DMS 273 (cell line): ENCODE results near the gene KIF6.
A peak's percentile ranks its signal among the peaks of the same experiment; 100 is the strongest.

Source experiments
- DNase-seq: peaks from one replicate; lab custom pipeline; 2025; ENCODE audit not compliant: unreplicated experiment; lab: John Stamatoyannopoulos, UW

The KIF6 gene, protein sequence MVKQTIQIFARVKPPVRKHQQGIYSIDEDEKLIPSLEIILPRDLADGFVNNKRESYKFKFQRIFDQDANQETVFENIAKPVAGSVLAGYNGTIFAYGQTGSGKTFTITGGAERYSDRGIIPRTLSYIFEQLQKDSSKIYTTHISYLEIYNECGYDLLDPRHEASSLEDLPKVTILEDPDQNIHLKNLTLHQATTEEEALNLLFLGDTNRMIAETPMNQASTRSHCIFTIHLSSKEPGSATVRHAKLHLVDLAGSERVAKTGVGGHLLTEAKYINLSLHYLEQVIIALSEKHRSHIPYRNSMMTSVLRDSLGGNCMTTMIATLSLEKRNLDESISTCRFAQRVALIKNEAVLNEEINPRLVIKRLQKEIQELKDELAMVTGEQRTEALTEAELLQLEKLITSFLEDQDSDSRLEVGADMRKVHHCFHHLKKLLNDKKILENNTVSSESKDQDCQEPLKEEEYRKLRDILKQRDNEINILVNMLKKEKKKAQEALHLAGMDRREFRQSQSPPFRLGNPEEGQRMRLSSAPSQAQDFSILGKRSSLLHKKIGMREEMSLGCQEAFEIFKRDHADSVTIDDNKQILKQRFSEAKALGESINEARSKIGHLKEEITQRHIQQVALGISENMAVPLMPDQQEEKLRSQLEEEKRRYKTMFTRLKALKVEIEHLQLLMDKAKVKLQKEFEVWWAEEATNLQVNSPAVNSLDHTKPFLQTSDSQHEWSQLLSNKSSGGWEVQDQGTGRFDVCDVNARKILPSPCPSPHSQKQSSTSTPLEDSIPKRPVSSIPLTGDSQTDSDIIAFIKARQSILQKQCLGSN

DNA sequence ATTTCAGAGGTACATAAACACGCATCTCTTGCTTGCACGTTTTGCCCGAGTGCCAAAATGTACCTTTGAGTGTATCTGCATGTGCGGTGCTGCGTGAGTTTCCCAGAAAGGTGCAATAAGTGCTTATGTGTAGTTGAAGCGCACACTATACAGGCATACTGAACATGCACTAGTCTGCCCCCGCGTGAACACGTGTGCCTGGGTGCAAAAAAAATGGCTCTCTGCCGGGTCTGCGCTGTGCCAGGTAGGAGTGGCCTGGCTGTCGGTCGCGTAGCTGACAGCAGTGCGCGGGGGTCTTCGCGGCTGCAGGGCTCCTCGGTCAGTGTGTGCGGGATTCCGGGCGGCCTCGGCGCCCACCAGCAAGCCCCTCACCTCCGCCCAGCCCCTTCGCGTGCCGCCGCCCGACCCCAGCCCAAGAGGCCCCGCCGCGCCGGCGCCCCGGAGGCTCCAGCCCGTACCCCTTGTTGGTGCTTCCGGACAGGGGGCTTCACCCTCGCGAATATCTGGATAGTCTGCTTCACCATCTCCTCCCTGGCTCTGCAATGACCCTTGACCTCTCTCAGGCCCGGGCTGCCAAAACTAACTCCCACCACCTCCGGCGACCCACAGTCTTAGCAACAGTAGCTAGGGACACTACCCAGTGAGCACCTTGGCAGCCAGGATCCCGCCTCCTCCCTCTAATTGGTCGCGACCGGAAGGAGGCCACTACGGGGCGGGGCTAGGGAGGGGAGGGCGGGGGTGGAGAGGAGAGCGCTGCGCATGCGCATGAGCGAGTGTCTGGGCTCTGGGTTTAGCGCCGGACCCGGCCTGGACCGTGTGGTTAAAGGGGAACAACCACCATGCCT lies at the start of gene KIF6:
Gene KIF6 (minus strand): TSS at position 622 of the 845 bp plus-strand sequence. CDS start 98 bp downstream, at position 524.
- peak; percentile 97 for DNase-seq

DNA sequence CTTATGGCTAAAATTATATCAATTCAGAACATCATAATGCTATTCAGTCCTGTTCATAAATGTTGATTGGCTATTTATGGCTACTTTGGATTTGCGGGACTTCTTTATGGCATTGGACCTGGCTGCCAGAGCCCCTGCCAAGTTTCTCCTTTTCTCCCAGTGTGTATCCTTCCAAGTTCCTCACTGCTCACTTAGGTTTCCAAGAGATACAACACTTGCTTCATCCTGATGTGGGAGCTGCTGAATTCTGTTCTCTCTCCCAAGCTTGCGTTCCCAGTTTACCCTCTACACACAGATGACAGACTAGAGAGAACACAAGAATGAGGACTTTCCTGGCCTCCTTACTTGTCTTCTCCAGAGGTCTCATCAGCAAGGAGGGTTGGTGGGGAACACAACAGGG lies 48.6 kb upstream of the KIF6 start:
- DNase-seq: no peak

DNA sequence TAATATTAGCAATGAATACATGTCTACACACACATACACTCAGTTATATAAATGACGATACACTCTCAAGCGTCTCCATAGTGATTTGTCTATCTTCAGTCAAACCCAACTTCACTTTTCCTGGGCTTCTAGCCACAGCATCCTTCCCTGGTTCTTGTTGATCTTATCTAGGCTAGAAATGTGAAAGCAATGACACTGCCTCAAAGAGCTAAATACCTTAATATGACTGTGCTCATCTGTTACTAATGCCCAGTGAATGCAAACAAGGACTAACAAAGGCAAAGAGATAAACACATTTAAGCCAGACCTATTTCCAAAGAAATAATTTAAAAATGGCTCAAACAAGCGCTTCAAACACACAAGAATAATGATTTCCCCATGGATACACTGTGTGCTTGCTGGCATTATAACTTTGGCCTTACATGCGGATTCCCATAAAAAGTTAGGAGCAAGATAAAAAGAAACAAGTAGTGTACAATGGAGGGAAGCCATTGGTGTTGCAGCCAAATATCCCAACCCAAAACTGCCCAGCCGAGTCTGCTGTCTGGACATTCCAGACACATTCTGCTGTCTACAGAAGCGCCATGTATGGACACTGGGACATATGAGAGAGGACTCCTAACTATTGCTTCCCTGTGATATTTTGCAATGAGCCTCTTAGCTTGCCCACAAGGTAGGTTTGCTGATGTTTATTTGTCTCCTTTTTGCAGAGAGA lies 47.5 kb upstream of the KIF6 start:
- no peak for DNase-seq

- peak; percentile 56 for DNase-seq
These were observed 45.2 kb upstream of the KIF6 start for GRCh38 chr6:39770446-39770845.

GRCh38 chr6:39769012-39769411 lies 43.8 kb upstream of the KIF6 start:
- DNase-seq: no peak

- DNase-seq: no peak
These were observed 40.4 kb upstream of the KIF6 start for GRCh38 chr6:39765508-39766065.

GRCh38 chr6:39760226-39760952 lies 35.2 kb upstream of the KIF6 start:
- no peak for DNase-seq

GRCh38 chr6:39758905-39759605 lies 33.8 kb upstream of the KIF6 start:
- no peak for DNase-seq

GRCh38 chr6:39756582-39756981 lies 31.4 kb upstream of the KIF6 start:
- no peak for DNase-seq

GRCh38 chr6:39755231-39755630 lies 30.0 kb upstream of the KIF6 start:
- DNase-seq: no peak

DNA sequence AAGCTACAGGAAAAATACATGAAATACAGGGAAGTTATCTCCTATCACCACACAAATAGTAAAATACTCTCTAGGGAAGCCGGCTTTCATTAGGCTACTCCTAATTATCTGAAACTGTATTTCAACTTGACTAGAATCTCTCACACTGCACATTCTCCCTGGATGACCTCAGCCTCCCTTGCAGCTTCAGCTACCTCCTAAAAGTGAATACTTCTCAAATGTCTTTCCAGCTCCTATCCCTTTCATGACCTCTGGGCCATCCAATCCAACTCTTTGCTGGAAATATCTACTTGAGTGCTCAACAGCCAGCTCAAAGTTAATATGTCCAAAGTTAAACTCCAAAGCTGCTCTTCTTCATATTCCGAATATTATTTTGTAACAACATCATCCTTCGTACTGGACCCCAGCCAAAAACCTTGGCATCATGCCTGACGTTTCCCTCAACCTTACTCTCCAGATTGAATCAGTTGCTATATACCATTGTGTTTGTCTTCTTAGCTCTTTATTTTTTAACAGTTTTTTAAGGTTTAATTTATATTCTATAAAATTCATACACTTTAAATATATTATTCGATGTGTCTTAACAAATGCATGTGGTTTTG lies 29.4 kb upstream of the KIF6 start:
- DNase-seq: no peak

- DNase-seq: no peak
These were observed 28.5 kb upstream of the KIF6 start for GRCh38 chr6:39753725-39754045.

- no peak for DNase-seq
These were observed 27.9 kb upstream of the KIF6 start for GRCh38 chr6:39752835-39753724.

- no peak for DNase-seq
These were observed 21.6 kb upstream of the KIF6 start for GRCh38 chr6:39746795-39747194.

- DNase-seq: no peak
These were observed 8.5 kb upstream of the KIF6 start for GRCh38 chr6:39733704-39734103.

- DNase-seq: peak; percentile 32
These were observed 6.4 kb upstream of the KIF6 start for GRCh38 chr6:39731565-39731964.

DNA sequence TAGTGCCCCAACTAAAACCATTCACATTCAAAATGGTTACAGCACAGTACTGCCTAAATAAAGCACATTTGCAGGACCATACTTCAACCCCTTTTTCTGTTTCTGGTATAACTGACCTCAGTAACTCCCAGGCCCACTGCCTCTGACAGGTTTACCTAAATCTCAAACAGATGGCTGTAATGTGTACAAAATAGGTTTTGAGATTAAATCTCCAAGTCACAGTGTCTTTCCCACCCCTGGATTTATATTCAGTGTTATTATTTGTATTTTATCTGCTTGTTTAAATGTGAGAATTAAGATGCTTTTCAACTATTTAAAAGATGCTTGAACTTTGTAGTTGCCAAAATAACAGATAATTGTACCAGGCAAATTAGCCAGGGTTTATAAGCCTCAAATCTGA lies 4.7 kb upstream of the KIF6 start:
- DNase-seq: peak; percentile 6

- DNase-seq: no peak
These were observed 407 bp upstream of the KIF6 start for GRCh38 chr6:39725632-39725997.
